DMS114 treated with DMSO at 0.1 percent for 48 hours (cell line): ENCODE results near the gene PCK1.

Experiments used
- DNase-seq: peaks from one replicate; lab custom pipeline; 2025; ENCODE audit not compliant: unreplicated experiment; lab: John Stamatoyannopoulos, UW

The PCK1 gene

GRCh38 chr20:57601211-57601570 is 40.3 kb downstream of the PCK1 start:
- no peak for DNase-seq

DNA sequence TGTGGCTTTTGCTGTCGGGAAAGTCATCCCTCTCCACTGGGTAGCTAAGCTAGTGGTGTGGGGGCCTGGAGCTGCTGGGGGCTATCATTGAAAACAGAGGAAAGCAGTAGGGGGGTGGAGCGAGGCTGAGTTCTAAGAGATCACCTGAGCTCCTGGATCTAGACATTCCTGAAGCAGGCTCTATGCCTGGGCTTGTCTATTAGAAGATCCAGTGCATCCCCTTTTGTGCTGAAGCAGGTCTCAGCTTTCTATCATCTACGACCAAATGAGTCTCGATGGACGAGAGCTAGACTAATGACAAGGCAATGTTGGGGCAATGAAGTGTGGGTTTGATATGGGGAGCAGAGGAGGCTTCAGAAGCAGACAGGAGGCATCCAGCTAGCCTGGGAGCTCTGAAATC is 40.8 kb downstream of the PCK1 start:
- DNase-seq, result no peak

- DNase-seq, result no peak
These were observed 42.2 kb downstream of the PCK1 start for GRCh38 chr20:57603120-57603519.

GRCh38 chr20:57605045-57605444 is 44.1 kb downstream of the PCK1 start:
- no peak for DNase-seq

- no peak for DNase-seq
These were observed 45.0 kb downstream of the PCK1 start for GRCh38 chr20:57605878-57606277.

DNA sequence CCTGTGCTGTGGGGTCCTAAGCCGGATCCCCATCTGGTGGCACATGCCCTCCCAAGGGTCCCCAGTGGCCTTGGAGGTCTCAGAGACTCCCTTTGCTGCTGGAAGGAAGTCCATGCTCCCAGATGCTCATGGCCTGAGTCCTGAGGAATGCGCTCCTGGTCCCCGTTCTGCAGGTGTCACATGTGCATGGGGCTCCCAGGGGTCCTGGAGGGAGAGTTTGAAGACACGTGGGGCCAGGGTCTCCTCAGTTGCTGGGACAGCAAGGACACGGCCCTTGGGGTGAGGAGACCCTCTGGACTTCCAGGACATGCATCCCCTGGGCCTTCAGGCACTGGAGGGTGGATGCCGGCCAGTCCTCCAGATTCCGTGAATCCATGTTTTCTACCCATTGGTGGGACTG is 47.6 kb downstream of the PCK1 start:
- no peak for DNase-seq

GRCh38 chr20:57609086-57609841 is 48.4 kb downstream of the PCK1 start:
- no peak for DNase-seq

DNA sequence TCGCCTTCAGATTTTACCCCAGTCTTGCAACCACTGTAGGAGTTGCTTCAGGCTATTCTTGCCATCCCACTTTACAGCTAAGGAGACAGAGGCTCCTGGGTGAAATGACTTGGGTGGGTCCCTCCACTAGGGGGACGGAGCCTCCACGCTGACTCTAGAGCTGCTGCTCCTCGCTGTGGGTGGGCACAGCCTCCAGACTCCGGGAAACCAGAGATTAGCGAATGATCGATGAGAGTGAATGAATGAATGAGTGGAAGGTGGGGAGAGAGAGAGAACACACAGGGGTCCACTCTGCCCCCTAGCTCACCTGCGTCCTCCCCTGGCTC is 48.9 kb downstream of the PCK1 start:
- no peak for DNase-seq

DNA sequence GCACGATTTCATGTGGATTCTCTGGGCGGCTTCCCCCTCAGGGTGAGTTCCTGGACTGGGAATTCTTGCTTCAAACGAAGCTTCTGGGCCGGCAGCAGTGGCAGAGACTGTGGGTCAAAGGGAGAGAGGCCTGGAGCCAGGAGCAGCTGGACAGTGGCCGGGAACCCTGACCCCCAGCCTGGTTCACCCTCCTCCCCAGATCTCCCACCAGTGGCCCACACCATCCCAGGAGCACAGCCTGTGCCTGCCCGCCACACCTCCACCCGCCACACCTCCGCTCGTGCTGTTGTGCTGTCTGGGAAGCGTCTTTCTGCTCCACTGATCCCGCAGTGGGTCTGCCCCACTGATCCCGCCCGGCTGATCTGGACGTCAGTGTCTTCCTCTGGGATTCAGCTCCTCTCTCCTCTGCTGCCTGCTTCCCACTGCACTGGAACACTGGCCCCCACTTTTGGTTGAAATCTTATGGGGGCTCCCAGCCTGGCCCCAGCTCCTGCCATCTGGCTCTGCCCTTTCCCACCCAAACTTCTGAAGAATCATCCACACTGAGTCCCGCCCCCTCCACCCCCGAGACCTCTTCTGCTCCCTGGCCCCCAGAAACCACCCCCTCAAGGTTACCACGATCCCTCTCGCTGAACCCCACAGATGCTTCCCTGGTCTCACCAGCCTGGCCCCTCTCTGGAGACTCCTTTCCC is 49.5 kb downstream of the PCK1 start:
- DNase-seq, result no peak

GRCh38 chr20:57611586-57612311 is 50.8 kb downstream of the PCK1 start:
- no peak for DNase-seq

DNA sequence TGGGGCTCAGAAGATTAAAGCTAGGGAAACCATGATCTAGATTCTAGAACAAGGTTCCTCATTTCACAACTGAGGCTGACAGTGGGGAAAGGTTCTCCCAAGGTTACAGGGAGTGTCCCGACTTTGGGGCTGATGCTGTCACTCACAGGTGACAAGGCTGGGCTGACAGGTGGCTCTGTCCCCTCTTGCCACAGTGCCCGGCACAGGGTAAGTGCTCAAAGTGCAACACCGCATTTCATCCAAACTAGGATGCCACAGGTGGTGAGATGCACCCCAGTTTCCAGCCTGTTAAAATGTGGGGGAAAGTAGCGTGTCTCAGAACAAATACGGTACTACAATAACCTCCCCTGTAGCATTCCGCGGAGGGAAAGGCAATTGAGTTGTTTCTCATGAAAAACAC is 51.5 kb downstream of the PCK1 start:
- DNase-seq, result no peak

DNA sequence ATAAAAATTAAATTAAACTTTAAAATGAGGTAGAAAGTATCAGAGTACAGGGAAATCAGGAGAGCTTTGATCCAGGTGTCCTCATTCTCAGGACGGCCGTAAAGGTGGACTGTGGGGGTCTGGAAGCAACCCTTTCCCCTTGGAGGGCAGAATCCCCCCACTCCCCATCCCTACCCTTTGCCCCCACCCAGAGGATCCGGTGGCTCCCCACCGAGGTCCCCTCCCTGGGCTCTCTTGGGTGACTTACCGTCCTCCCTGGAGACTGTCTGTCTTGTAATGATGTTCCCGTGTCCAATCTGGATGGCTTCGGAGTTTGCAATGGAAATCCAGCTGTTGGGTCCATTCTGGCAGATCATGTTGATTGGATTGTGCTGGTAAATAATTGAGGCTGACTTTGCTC is 52.0 kb downstream of the PCK1 start:
- DNase-seq, result no peak

DNA sequence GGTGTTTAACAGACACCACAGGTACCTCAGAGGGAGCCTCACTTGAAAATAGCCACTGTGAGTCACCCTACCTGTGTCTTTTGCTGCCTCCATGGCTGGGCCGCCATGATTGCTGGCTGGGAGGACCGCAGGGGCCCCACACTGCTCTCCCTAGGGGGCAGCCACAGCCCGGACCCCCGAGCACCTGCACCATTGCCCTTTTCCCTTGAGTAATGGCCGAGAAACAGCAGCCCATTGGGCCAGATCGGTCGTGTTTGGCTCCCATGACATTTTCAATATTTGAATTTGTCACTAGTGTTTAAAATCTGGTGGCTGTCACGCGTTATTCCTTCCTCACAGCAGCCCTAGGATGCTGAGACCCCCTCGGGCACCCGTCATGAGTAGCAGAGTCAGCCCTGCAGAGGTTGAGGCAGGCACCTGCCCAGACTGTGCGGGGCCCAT is 52.6 kb downstream of the PCK1 start:
- DNase-seq, result no peak

DNA sequence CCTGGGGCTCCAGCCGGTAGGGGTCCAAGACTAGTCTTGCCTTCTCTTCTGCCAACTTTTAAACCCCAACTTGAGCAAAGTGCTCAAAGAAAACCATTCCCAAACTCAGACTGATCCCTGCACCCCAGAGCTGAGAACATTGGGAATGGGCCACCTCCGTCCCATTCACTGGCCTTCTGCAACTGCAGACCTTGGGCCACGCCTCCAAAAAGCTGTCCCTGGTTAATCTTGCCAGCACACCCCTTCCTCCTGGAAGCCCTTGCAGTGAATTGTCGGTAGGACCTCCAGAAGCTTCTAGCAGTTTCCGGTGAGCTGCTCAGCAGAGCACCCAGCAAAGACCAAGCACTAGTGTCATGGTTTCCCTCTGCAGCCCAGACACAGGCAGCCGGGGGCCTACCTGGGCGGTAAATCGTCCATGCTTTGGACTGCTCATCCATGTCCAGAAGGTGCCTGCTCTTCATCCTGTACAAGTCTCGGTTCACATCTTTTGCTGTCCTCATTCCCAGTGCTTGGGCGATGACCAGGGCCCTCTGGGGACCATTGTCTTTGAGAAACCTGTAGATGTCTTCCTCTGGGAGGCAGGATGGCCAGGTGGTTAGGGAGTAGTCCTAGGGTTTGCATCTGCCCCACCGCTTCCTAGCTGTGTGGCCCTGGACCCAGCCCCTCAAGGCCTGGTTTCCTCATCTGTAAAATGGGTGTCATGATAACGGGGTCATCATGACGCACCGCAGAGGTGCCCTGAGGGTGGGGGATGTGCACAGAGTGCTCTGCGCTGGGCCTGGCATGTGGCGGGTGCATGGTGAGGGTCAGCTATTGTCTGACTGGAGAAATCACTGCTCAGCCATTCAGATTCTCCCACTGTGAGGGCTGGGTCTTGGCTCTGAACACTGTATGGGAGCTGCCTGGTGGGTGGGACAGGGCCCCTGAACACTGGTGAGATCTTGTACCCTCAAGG is 53.9 kb downstream of the PCK1 start:
- no peak for DNase-seq

- DNase-seq, result no peak
These were observed 54.5 kb downstream of the PCK1 start for GRCh38 chr20:57615445-57615811.

- DNase-seq, result no peak
These were observed 55.4 kb downstream of the PCK1 start for GRCh38 chr20:57616143-57616951.

DNA sequence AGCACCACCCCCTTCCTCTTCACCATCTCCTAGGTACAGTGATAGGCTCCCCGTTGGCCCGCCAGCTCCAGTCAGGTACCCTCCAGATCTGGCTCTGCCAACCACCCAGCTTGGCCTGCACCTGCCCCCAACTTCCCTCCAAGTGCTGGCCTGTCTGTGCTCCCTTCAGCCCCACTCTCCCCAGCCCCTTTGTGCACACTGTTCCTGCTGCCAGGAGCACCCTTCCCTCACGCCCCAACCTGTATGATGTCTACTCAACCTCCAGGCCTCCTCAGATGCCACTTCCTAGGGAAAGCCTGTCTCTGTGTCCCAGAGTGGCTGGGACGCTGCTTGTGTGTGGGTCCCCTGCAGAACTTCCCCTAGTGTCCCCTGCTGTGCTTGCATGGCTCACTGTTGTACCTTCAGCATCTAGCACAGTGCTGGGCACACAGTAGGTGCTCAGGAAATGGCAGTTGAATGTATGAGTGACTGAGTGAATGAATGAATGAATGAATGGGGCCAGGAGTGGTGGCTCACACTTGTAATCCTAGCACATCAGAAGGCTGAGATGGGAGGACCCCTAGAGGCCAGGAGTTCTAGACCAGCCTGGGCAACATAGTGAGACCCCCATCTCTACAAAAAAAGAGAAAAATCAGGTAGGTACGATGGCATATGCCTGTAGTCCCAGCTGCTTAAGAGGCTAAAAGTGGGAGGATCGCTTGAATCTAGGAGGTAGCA is 56.3 kb downstream of the PCK1 start:
- no peak for DNase-seq
